GM18951 (cell line): ENCODE measurements around the gene WASF2.

ENCODE experiments used
- POLR2A ChIP-seq: IDR thresholded peaks from 4 replicates; pipeline ENCODE4 v1.6.1; 2011; ENCODE audit warnings: mild to moderate bottlenecking; ENCODE audit not compliant: insufficient read length, insufficient read depth; ENCODE audit errors: extremely low read depth
- in situ Hi-C: fragments of 300-500 bp; cut with MboI; formaldehyde crosslinking; loops from one replicate; pipeline ENCODE4 v1.12.0; 2022; ENCODE audit warnings: low sequenced_read_pairs, mixed read lengths, inconsistent platforms; ENCODE audit not compliant: unreplicated experiment

WASF2 gene

GRCh38 chr1:27403065-27403726, 86.8 kb downstream of the WASF2 start:
- in situ Hi-C loops: no loop called here
- TF ChIP-seq POLR2A: no peak

- TF ChIP-seq POLR2A: no peak
- in situ Hi-C loops: no loop called here
These were observed 87.6 kb downstream of the WASF2 start for GRCh38 chr1:27402349-27402754.

GRCh38 chr1:27400963-27401341, 89.0 kb downstream of the WASF2 start:
- no peak for TF ChIP-seq POLR2A
- in situ Hi-C loops: no loop called here

- TF ChIP-seq POLR2A: no peak
- in situ Hi-C loops: no loop called here
These were observed 89.6 kb downstream of the WASF2 start for GRCh38 chr1:27400082-27400962.

- TF ChIP-seq POLR2A: peak; percentile 10
- in situ Hi-C loops: loop anchor here (5.0 kb wide), 1 partner anchor 208 kb away; no protein-coding TSS in a partner anchor
These were observed 90.5 kb downstream of the WASF2 start for GRCh38 chr1:27399251-27400025.

GRCh38 chr1:27398405-27399149, 91.4 kb downstream of the WASF2 start:
- no peak for TF ChIP-seq POLR2A
- in situ Hi-C loops: loop anchor here (5.0 kb wide), 1 partner anchor 209 kb away; no protein-coding TSS in a partner anchor

- in situ Hi-C loops: loop anchor here (5.0 kb wide), 1 partner anchor 210 kb away; no protein-coding TSS in a partner anchor
- no peak for TF ChIP-seq POLR2A
These were observed 92.2 kb downstream of the WASF2 start for GRCh38 chr1:27397749-27398148.

- TF ChIP-seq POLR2A: no peak
- in situ Hi-C loops: loop anchor here (5.0 kb wide), 1 partner anchor 210 kb away; no protein-coding TSS in a partner anchor
These were observed 92.9 kb downstream of the WASF2 start for GRCh38 chr1:27397110-27397509.

GRCh38 chr1:27395441-27396195, 94.3 kb downstream of the WASF2 start:
- no peak for TF ChIP-seq POLR2A
- in situ Hi-C loops: loop anchor here (5.0 kb wide), 1 partner anchor 212 kb away; no protein-coding TSS in a partner anchor

GRCh38 chr1:27394925-27395324, 95.0 kb downstream of the WASF2 start:
- in situ Hi-C loops: loop anchor here (5.0 kb wide), 2 partner anchors 93 to 212 kb away; no protein-coding TSS in a partner anchor
- TF ChIP-seq POLR2A: no peak

GRCh38 chr1:27394282-27394658, 95.7 kb downstream of the WASF2 start:
- in situ Hi-C loops: loop anchor here (5.0 kb wide), 1 partner anchor 92 kb away; no protein-coding TSS in a partner anchor
- no peak for TF ChIP-seq POLR2A

- in situ Hi-C loops: loop anchor here (5.0 kb wide), 1 partner anchor 91 kb away; no protein-coding TSS in a partner anchor
These were observed 96.2 kb downstream of the WASF2 start for GRCh38 chr1:27393641-27394281.

More at GRCh38 chr1:27393641-27394281, 96.2 kb downstream of the WASF2 start:
- no peak for TF ChIP-seq POLR2A
